ENCODE data around the gene TRPM3.

Gene TRPM3

DNA sequence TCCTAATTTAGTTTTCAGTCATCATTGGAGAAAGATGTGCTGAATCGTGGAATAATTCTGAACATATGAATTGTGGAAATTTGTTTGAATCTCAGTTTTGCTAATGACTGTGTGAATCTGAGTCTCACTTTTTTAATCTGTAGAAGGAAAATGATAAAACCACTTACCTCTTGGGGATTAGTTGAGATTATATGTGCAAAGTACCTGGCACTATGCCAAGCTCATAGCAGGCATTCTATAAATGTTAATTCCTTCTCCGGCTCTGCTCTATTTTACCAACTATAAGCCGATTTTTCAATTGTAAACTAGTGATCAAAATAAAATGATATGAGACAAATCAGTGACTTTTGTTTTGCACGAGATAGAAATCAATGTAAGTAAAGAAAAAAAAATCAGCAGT, 290.8 kb downstream of the TRPM3 start:
- H3K4me3 ChIP-seq (ENCODE audit: low read depth, low read length), result no peak overlapping the region
- TF ChIP-seq, protein P1, sequence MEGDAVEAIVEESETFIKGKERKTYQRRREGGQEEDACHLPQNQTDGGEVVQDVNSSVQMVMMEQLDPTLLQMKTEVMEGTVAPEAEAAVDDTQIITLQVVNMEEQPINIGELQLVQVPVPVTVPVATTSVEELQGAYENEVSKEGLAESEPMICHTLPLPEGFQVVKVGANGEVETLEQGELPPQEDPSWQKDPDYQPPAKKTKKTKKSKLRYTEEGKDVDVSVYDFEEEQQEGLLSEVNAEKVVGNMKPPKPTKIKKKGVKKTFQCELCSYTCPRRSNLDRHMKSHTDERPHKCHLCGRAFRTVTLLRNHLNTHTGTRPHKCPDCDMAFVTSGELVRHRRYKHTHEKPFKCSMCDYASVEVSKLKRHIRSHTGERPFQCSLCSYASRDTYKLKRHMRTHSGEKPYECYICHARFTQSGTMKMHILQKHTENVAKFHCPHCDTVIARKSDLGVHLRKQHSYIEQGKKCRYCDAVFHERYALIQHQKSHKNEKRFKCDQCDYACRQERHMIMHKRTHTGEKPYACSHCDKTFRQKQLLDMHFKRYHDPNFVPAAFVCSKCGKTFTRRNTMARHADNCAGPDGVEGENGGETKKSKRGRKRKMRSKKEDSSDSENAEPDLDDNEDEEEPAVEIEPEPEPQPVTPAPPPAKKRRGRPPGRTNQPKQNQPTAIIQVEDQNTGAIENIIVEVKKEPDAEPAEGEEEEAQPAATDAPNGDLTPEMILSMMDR (IDR thresholded peaks at IDR 0.05; ENCODE audit: low read depth, low read length, missing control alignments), result no peak
- no peak for DNase-seq (ENCODE audit: low read depth)
- in situ Hi-C loops (cut with HindIII; ENCODE audit: low sequenced_read_pairs), result no loop called here

DNA sequence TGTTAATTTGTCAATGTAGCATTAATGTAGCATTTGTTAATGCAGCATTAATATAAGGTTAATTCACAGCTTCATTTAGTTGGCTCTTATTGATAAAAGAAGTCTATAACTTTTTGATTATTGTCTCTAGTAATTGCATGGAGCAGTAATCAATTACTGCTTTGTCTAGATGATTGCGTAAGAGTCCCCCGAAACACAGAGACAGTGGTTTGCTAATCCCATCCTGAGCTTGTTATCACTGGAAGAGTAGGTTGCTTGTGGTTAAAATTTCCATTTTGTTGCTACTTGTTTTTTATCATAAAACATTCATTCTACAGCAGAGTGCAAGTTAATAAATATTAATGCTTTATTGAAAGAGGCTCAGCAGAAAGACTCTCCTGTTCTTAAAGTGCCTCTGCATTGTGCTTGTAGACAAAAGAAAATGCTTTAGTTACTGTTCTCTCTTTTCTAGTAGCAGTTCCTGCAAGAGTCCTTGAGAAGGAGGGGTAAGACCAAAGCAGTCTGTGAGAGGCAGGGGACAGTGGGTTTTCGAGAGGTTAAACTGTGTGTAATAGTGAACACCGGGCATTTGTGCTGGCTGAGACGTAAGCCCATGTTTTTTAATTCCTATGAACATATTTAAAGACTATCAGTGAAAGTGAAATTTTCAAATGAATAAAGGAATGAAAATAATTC, 291.7 kb downstream of the TRPM3 start:
- no peak overlapping the region for H3K4me3 ChIP-seq (ENCODE audit: low read depth, low read length)
- TF ChIP-seq, protein P1 (IDR thresholded peaks at IDR 0.05; ENCODE audit: low read depth, low read length, missing control alignments), result no peak
- DNase-seq (ENCODE audit: low read depth), result no peak
- in situ Hi-C loops (cut with HindIII; ENCODE audit: low sequenced_read_pairs), result no loop called here

DNA sequence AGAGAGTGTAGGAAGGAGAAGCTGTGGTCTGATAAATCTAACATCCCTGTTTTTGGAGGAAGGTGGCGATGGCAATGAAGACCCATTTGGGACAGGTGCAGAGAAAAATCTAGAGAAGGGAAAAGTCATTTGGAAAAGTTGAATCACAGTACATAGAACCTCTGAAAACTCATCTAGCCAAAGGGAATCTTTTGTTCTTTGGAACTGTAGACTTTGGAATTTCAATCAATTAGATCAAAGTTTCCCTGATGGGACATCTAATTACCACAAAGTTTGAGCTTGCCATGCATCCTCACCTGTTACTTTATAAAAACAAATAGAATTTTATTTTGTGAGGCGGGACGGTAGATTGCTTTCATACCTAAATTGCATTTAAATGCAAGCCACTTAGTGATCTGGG, 294.9 kb downstream of the TRPM3 start:
- in situ Hi-C loops (cut with HindIII; ENCODE audit: low sequenced_read_pairs), result no loop called here
- TF ChIP-seq, protein P1 (IDR thresholded peaks at IDR 0.05; ENCODE audit: low read depth, low read length, missing control alignments), result no peak
- no peak for DNase-seq (ENCODE audit: low read depth)
- no peak overlapping the region for H3K4me3 ChIP-seq (ENCODE audit: low read depth, low read length)

DNA sequence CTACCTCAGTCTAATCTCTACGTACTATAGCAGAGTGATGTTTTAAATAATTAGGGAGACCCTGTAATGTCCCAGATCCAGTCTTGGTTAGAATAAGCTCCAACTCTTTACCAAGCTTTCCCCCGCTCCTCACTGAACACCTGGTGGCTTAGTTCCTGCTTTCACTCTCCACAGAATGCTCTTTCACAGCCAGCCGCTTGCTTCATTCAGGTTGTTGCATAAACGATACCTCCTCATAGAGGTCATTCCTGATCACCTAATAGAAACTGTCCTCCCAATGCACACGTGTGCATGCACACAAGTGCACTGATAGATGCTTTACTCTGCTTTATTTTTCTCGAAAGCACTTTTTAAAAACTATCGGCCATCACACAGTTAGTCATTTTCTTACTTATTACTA, 298.1 kb downstream of the TRPM3 start:
- H3K4me3 ChIP-seq (ENCODE audit: low read depth, low read length), result no peak overlapping the region
- DNase-seq (ENCODE audit: low read depth), result no peak
- in situ Hi-C loops (cut with HindIII; ENCODE audit: low sequenced_read_pairs), result loop anchor here (5.0 kb wide), 1 partner anchor 34 kb away; no protein-coding TSS in a partner anchor
- TF ChIP-seq, protein P1 (IDR thresholded peaks at IDR 0.05; ENCODE audit: low read depth, low read length, missing control alignments), result no peak

DNA sequence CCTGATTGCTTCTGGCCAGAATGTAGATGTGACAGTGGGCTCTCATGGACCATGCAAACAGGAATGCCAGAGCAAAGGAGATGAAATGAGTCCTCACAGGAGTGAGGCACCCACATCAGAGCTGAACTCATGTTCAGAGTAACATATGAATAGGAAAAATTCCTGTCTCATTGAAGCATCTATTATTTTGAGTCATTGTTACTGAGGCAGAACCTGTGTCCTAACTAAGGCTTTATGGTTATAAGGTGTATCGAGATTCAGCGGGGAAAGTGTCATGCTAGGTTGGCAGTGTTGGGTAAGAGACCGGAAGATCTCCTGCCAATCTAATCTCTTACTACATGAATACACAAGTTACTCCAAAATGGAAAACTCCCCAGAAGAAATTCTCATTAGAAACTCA, 304.1 kb downstream of the TRPM3 start:
- DNase-seq (ENCODE audit: low read depth), result no peak
- in situ Hi-C loops (cut with HindIII; ENCODE audit: low sequenced_read_pairs), result no loop called here
- no peak overlapping the region for H3K4me3 ChIP-seq (ENCODE audit: low read depth, low read length)

DNA sequence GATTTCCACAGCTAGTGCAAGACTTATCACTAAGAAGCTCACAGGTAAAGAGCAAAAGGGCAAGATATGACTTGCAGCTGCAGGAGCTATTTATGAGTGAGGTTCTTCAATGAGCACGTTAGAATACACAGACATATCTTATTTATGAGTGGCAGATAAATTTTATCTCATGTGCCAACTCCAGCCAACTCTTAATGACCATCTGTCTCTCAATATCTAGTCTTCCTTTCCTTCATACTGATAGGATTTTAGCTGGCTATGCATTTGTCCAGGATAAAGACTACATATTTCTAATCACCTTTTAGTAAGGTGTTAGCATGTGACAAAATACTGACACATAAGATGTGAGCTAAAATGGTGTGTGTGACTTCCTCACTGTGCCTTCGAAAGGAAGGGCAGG, 304.5 kb downstream of the TRPM3 start:
- TF ChIP-seq, protein P1 (IDR thresholded peaks at IDR 0.05; ENCODE audit: low read depth, low read length, missing control alignments), result no peak
- no peak for DNase-seq (ENCODE audit: low read depth)
- no peak overlapping the region for H3K4me3 ChIP-seq (ENCODE audit: low read depth, low read length)
- in situ Hi-C loops (cut with HindIII; ENCODE audit: low sequenced_read_pairs), result no loop called here

More for the DNA sequence above, 304.1 kb downstream of the TRPM3 start:
- TF ChIP-seq, protein P1 (IDR thresholded peaks at IDR 0.05; ENCODE audit: low read depth, low read length, missing control alignments), result no peak
